ENCODE measurements around the gene FBXW8. TPM values are rescaled to one million over a fixed set of nuclear protein-coding genes. Genes with fewer than 3 reads are reported as not detected.

The FBXW8 gene
- total and polyA plus RNA-seq, 2 experiments from 2014 or later, result 17.0 to 20.6 TPM

- H3K4me2 ChIP-seq, result no peak overlapping the region
- no peak overlapping the region for H3K4me3 ChIP-seq
Observed at GRCh38 chr12:116971222-116971621, 60.5 kb downstream of the FBXW8 start.

DNA sequence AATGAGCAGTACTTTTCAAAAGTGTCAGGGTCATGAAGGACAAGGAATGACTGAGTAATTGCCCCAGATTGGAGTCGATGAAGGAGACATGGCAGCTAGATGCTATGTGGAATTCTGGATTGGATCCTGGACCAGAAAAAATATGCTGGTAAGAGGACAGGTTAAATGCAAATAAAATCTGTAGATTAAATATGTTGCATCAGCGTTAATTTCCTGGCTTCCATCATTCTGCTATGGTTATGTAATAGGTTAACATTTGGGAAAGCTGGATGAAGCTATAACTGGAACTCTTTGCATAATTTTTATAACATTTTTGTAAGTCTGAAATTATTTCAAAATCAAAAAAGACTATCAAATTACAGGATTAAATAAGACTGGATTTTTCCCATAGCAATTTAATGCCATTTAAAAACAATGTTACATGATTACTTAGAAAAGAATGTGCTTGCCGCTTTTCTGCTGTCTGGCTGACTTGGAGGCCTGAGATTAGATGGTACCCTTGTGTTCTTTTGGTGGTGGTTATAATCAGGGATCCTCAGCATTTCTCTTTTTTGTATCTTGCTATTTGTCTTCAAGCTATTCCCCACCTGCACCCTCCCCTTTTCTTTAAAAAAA, 65.1 kb downstream of the FBXW8 start:
- no peak overlapping the region for H2AFZ ChIP-seq
- H3K36me3 ChIP-seq (replicated peaks; ENCODE audit: insufficient read depth, low read depth), result no peaks in the 10 kb centered on the region
- no peaks in the 10 kb centered on the region for H3K79me2 ChIP-seq
- H3K4me2 ChIP-seq, result no peak overlapping the region
- H3K9me2 ChIP-seq (replicated peaks; ENCODE audit: insufficient read depth), result no peaks in the 10 kb centered on the region
- H3K4me3 ChIP-seq, result no peak overlapping the region
- 96% methylated on average over 3 of the region's 3 CpGs for WGBS (ENCODE audit: low lambda C conversion rate, missing lambda C conversion rate)
- no peaks in the 10 kb centered on the region for H3K4me1 ChIP-seq (ENCODE audit: insufficient read depth)
- H3K9me3 ChIP-seq (ENCODE audit: low read depth), result no peaks in the 10 kb centered on the region
- H4K20me1 ChIP-seq (ENCODE audit: insufficient read depth, poor library complexity, severe bottlenecking), result no peaks in the 10 kb centered on the region
- no peak overlapping the region for H3K27ac ChIP-seq
- no peaks in the 10 kb centered on the region for H3K27me3 ChIP-seq
- no peak for TF ChIP-seq EZH2phosphoT487 (IDR thresholded peaks at IDR 0.05; ENCODE audit: low read depth, severe bottlenecking, unreplicated experiment)
- no peak for TF ChIP-seq EZH2 (IDR thresholded peaks at IDR 0.05; ENCODE audit: borderline replicate concordance)
- TF ChIP-seq CTCF (IDR thresholded peaks at IDR 0.05; ENCODE audit: poor library complexity), result no peak
- DNase-seq (ENCODE audit: low spot score), result no peak

More at GRCh38 chr12:116971222-116971621, 60.5 kb downstream of the FBXW8 start:
- H4K20me1 ChIP-seq (ENCODE audit: insufficient read depth, poor library complexity, severe bottlenecking), result no peaks in the 10 kb centered on the region
- 87% methylated on average over 4 of the region's 4 CpGs for WGBS (ENCODE audit: low lambda C conversion rate, missing lambda C conversion rate)
- H3K27me3 ChIP-seq, result no peaks in the 10 kb centered on the region
- no peak overlapping the region for H3K27ac ChIP-seq
- TF ChIP-seq EZH2phosphoT487 (IDR thresholded peaks at IDR 0.05; ENCODE audit: low read depth, severe bottlenecking, unreplicated experiment), result no peak
- no peak for TF ChIP-seq EZH2 (IDR thresholded peaks at IDR 0.05; ENCODE audit: borderline replicate concordance)
- TF ChIP-seq CTCF (IDR thresholded peaks at IDR 0.05; ENCODE audit: poor library complexity), result no peak
- H3K36me3 ChIP-seq (replicated peaks; ENCODE audit: insufficient read depth, low read depth), result no peaks in the 10 kb centered on the region
- no peak overlapping the region for H2AFZ ChIP-seq
- no peaks in the 10 kb centered on the region for H3K79me2 ChIP-seq
- no peak for DNase-seq (ENCODE audit: low spot score)
- H3K4me1 ChIP-seq (ENCODE audit: insufficient read depth), result no peaks in the 10 kb centered on the region
- H3K9me2 ChIP-seq (replicated peaks; ENCODE audit: insufficient read depth), result no peaks in the 10 kb centered on the region
- no peaks in the 10 kb centered on the region for H3K9me3 ChIP-seq (ENCODE audit: low read depth)

GRCh38 chr12:116977465-116978380, 67.0 kb downstream of the FBXW8 start:
- no peak overlapping the region for H3K4me2 ChIP-seq
- H4K20me1 ChIP-seq (ENCODE audit: insufficient read depth, poor library complexity, severe bottlenecking), result no peaks in the 10 kb centered on the region
- H3K27ac ChIP-seq, result no peak overlapping the region
- H3K27me3 ChIP-seq, result no peaks in the 10 kb centered on the region
- H3K36me3 ChIP-seq (replicated peaks; ENCODE audit: insufficient read depth, low read depth), result no peaks in the 10 kb centered on the region
- 68% methylated on average over 13 of the region's 13 CpGs for WGBS (ENCODE audit: low lambda C conversion rate, missing lambda C conversion rate)
- no peak for DNase-seq (ENCODE audit: low spot score)
- no peaks in the 10 kb centered on the region for H3K9me3 ChIP-seq (ENCODE audit: low read depth)
- TF ChIP-seq EZH2phosphoT487 (IDR thresholded peaks at IDR 0.05; ENCODE audit: low read depth, severe bottlenecking, unreplicated experiment), result no peak
- no peak for TF ChIP-seq EZH2 (IDR thresholded peaks at IDR 0.05; ENCODE audit: borderline replicate concordance)
- TF ChIP-seq CTCF (IDR thresholded peaks at IDR 0.05; ENCODE audit: poor library complexity), result no peak
- no peaks in the 10 kb centered on the region for H3K4me1 ChIP-seq (ENCODE audit: insufficient read depth)
- H3K79me2 ChIP-seq, result no peaks in the 10 kb centered on the region
- no peak overlapping the region for H2AFZ ChIP-seq
- no peak overlapping the region for H3K4me3 ChIP-seq
- H3K9me2 ChIP-seq (replicated peaks; ENCODE audit: insufficient read depth), result no peaks in the 10 kb centered on the region
